Measurements from ENCODE around the gene BNC2.

DNA sequence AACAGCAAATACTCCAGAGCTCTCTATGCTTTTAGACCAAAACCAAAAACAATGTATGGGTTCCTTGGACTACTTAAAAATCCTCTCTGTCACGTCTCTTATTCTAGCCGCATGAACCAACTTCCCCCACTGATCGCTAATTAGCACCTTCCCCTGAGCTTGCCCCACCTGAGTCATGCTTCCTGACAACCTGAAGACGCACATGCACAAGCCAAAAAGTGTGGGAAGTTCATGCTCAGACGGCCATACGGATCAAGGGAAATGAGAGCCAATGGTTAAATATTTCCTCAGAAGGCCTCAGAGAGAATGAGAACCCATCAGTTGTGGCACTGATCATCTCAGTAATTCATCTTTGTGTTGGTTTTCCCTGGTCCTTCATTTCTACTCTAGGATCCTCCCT is 199.7 kb downstream of the BNC2 start:
- TF ChIP-seq, protein P1, sequence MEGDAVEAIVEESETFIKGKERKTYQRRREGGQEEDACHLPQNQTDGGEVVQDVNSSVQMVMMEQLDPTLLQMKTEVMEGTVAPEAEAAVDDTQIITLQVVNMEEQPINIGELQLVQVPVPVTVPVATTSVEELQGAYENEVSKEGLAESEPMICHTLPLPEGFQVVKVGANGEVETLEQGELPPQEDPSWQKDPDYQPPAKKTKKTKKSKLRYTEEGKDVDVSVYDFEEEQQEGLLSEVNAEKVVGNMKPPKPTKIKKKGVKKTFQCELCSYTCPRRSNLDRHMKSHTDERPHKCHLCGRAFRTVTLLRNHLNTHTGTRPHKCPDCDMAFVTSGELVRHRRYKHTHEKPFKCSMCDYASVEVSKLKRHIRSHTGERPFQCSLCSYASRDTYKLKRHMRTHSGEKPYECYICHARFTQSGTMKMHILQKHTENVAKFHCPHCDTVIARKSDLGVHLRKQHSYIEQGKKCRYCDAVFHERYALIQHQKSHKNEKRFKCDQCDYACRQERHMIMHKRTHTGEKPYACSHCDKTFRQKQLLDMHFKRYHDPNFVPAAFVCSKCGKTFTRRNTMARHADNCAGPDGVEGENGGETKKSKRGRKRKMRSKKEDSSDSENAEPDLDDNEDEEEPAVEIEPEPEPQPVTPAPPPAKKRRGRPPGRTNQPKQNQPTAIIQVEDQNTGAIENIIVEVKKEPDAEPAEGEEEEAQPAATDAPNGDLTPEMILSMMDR (conservative IDR thresholded peaks at IDR 0.05; ENCODE audit: low read depth, low read length) = no peak
- TF ChIP-seq EZH2phosphoT487 (IDR thresholded peaks at IDR 0.05; ENCODE audit: borderline replicate concordance, low read length) (no peak), EZH2 (IDR thresholded peaks at IDR 0.05; ENCODE audit: low read length, unreplicated experiment) (no peak)
